ENCODE measurements around the gene ARHGAP26.

Gene ARHGAP26

DNA sequence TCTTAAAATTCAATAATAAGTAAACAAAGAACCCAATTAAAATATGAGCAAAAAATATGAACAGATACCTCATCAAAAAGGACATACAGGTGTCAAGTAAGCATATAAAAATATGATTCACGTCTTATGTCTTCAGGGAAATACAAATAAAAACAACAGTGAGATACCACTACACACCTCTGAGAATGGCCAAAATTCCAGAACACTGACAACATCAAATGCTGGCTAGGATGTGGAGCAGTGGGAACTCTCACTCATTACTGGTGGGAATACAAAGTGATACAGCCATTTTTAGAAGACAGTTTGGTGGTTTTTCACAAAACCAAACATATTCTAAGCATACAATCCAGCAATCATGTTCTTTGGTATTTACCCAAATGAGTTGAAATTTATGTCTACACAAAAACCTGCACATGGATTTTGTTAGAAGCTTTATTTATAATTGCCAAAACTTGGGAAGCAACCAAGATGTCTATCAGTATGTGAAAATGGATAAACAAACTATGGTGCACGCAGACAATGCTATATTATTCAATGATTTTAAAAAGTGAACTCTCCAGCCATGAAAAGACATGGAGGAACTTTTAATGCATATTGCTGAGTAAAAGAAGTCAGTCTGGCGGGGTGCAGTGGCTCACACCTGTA lies 381.0 kb downstream of the ARHGAP26 start:
- TF ChIP-seq, protein P1, sequence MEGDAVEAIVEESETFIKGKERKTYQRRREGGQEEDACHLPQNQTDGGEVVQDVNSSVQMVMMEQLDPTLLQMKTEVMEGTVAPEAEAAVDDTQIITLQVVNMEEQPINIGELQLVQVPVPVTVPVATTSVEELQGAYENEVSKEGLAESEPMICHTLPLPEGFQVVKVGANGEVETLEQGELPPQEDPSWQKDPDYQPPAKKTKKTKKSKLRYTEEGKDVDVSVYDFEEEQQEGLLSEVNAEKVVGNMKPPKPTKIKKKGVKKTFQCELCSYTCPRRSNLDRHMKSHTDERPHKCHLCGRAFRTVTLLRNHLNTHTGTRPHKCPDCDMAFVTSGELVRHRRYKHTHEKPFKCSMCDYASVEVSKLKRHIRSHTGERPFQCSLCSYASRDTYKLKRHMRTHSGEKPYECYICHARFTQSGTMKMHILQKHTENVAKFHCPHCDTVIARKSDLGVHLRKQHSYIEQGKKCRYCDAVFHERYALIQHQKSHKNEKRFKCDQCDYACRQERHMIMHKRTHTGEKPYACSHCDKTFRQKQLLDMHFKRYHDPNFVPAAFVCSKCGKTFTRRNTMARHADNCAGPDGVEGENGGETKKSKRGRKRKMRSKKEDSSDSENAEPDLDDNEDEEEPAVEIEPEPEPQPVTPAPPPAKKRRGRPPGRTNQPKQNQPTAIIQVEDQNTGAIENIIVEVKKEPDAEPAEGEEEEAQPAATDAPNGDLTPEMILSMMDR (IDR thresholded peaks at IDR 0.05; ENCODE audit: low read depth, low read length, missing control alignments): no peak
- no peak overlapping the region for H3K4me3 ChIP-seq (ENCODE audit: low read depth, low read length)
- DNase-seq (ENCODE audit: low read depth): no peak

DNA sequence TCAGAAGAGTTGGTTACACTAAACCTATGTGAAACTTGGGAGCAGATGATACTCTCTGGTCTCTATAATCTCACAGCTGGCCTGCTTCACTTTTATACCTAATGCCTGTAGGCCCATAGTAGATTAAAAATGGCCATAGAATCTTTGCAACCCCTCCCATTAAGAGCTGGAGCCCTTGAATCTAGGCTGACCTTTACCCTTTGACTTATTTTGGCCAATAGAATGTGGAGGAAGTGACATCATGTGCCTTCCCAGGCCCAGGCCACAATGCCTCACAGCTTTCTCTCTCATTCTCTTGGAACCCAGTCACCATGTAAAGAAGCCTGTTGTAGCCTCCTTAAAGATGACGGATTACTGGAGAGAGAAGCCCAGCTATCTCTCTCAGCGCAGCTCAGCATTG lies 382.3 kb downstream of the ARHGAP26 start:
- DNase-seq (ENCODE audit: low read depth): no peak
- no peak overlapping the region for H3K4me3 ChIP-seq (ENCODE audit: low read depth, low read length)
- TF ChIP-seq, protein P1 (IDR thresholded peaks at IDR 0.05; ENCODE audit: low read depth, low read length, missing control alignments): no peak

DNA sequence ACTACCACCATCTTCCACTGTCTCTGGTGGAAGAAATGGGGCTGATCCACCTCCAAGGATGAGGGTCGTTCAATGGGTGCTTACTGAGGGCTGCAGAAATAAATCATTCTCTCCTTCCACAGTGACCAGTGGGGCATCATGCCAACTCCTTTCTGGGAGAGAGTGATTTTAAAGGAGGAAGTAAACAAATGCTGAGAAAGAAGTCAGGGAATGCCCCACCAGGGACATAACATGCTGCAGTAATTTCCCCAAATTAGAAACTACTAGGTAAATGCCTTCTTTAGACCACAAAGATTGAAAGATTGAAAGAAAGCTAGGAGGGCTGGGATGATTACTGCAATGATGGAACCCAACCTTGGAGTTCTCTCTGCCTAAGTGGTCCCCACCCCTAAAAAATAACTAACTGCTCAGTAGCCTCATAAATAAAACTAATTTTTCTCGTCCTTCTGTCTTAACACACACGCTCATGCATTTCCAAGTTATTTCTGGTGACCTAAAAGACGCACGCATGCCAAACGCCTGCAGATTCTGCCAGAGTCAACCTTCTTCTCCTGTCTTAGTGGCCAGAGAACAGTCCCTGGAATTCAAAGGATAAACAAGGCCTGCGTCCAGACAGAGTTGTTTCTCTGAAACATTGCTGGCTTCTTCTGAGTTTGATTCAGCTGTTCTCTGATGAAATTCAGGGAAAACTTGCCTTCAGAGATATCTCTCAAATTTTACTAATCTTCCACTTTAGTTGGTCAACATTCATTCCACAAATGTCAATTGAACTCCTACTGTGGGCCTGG lies 383.3 kb downstream of the ARHGAP26 start:
- DNase-seq (ENCODE audit: low read depth): no peak
- H3K4me3 ChIP-seq (ENCODE audit: low read depth, low read length): no peak overlapping the region
- TF ChIP-seq, protein P1 (IDR thresholded peaks at IDR 0.05; ENCODE audit: low read depth, low read length, missing control alignments): no peak

DNA sequence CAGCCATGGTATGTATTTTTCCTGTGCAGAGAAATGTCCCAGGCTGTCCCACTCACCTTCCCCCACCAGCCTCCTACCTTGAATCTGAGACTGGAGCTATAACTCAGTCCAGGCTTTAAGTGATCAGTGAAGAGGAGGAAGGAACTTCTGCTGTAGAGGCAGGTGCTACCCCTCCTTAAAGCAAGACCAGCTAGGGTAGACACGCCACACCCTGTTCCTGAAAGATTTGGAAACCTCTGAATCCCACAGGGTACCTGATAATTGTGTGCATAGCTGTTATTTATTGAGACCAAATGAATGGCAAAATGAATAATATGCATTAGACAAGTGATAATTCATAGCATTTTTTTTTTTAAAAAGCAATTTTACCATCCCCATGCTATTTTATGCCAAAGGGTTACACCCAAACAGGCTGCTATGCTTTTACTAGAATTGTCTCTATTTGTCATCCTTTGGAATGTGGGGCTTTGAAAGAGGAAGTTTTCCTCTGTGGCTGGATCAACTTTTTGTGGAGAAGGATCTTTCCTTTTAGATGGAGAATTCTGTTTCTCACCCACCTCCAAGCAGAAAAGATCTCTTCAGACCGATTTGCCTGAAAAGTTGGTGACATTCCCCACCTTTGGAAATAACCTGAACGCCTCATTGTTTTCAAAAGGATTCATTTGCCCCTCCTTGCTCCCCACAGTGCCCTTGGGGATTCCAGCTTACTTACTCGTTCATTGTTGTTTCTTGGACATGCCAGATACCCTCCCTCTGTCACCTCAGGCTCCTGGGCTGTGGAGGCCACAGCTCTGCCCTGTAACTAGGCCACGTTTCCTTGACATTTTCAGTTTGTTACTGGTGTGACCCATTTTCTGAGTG lies 384.6 kb downstream of the ARHGAP26 start:
- no peak for DNase-seq (ENCODE audit: low read depth)
- no peak overlapping the region for H3K4me3 ChIP-seq (ENCODE audit: low read depth, low read length)
- TF ChIP-seq, protein P1 (IDR thresholded peaks at IDR 0.05; ENCODE audit: low read depth, low read length, missing control alignments): no peak

DNA sequence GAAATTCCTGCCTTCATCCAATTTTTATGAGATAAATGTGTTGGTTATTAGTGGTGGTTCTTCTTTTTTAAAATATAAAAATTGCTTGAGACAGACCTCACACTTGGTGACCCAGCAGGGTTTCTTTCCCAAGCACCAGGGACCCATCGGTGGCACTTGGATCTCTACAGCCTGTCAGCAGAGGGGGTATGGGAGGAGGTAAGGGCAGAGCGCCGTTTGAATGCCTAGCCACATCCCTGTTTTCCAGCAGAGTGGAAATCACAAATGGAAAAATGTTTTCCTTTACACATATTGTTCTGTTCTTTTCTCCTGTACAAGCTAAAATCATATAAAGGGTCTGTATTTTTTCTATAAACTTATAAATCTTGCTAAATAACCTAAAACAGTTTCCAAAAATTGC lies 385.3 kb downstream of the ARHGAP26 start:
- H3K4me3 ChIP-seq (ENCODE audit: low read depth, low read length): no peak overlapping the region
- DNase-seq (ENCODE audit: low read depth): no peak
- TF ChIP-seq, protein P1 (IDR thresholded peaks at IDR 0.05; ENCODE audit: low read depth, low read length, missing control alignments): no peak

DNA sequence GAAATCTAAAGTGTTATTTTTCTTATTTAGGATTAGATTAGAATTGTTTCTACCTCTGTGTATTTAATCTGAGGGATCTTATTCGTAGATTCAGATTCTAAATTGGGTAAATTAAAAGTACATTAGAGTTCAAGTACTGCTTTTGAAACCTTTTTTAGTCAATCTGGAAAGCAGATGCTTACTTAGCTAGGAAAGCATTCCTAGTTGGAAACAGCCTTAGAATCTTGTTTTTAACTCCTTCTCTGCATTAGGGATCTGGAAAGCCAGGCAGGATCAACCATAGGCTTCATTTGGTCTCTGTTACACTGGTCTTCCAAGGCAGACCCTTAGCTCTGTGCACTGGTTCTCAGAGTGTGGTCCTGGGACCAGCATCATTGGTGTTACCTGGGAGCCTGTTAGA lies 385.9 kb downstream of the ARHGAP26 start:
- no peak for DNase-seq (ENCODE audit: low read depth)
- TF ChIP-seq, protein P1 (IDR thresholded peaks at IDR 0.05; ENCODE audit: low read depth, low read length, missing control alignments): no peak
- H3K4me3 ChIP-seq (ENCODE audit: low read depth, low read length): no peak overlapping the region
